Panc1 (cell line): ENCODE results near the gene PRM2. TPM values are rescaled to one million over a fixed set of nuclear protein-coding genes. Genes with fewer than 3 reads are reported as not detected.

Experiments
- ATAC-seq: fragments of 200-7000 bp; cut with Tn5 transposase; 2 replicates; pipeline ENCODE4 v1.9.1; 2020; ENCODE audit warnings: mild to moderate bottlenecking, moderate library complexity
- BruUV-seq: library from RNA; stranded (reverse); fragments of 400-500 nt; replicated peaks from 2 replicates; lab custom pipeline; 2021; lab: Mats Ljungman, UMichigan
- CTCF ChIA-PET: fragments of 300-600 bp; sonication (Branson Sonifier 250); formaldehyde crosslinking; loops from one replicate; lab custom pipeline; 2022; ENCODE audit warnings: antibody characterized with exemption; lab: Charles Lee
- POLR2A ChIA-PET: fragments of 300-600 bp; sonication (Branson Sonifier 250); formaldehyde crosslinking; loops from one replicate; lab custom pipeline; 2022; ENCODE audit warnings: antibody characterized with exemption; lab: Charles Lee
- DNase-seq: peaks from one replicate; pipeline ENCODE4 v3.0.0-alpha.2; 2010; ENCODE audit warnings: low read depth, low spot score
- H3K27ac ChIP-seq: 2 replicates; pipeline ENCODE4 v1.5.1; 2011; ENCODE audit warnings: mild to moderate bottlenecking, low read length, inconsistent platforms
- H3K27me3 ChIP-seq: fragments of 200-500 bp; sonication (Bioruptor generic); 2 replicates; pipeline ENCODE4 v1.6.0; 2014; ENCODE audit warnings: low read length, inconsistent platforms; ENCODE audit not compliant: control insufficient read depth, insufficient read depth
- H3K36me3 ChIP-seq: fragments of 200-500 bp; sonication (Bioruptor generic); 2 replicates; pipeline ENCODE4 v1.5.1; 2014; ENCODE audit warnings: inconsistent platforms, mild to moderate bottlenecking, low read length, moderate library complexity; ENCODE audit not compliant: control insufficient read depth, insufficient read depth
- H3K4me1 ChIP-seq: 2 replicates; pipeline ENCODE4 v1.5.1; 2011; ENCODE audit warnings: inconsistent platforms, mild to moderate bottlenecking, low read length, moderate library complexity; ENCODE audit not compliant: control insufficient read depth, insufficient read depth
- H3K4me3 ChIP-seq, 2 experiments: 2 replicates each; pipeline ENCODE4 v1.5.1; 2011 to 2012; ENCODE audit warnings: low read depth in 2 of 2, low read length in 2 of 2, mild to moderate bottlenecking in 2 of 2, inconsistent platforms in 1 of 2, moderate library complexity in 1 of 2
- H3K9me3 ChIP-seq: fragments of 200-500 bp; sonication (Bioruptor generic); 2 replicates; pipeline ENCODE4 v1.5.1; 2014; ENCODE audit warnings: low read depth, mild to moderate bottlenecking, inconsistent platforms, low read length, moderate library complexity; ENCODE audit not compliant: control insufficient read depth, insufficient read depth
- POLR2AphosphoS5 ChIP-seq: IDR thresholded peaks from 2 replicates; pipeline ENCODE4 v1.6.1; 2012; ENCODE audit warnings: mild to moderate bottlenecking, low read depth, low read length, moderate library complexity
- SIN3A ChIP-seq: IDR thresholded peaks from 2 replicates; pipeline ENCODE4 v1.6.1; 2012; ENCODE audit warnings: low read depth, mild to moderate bottlenecking, low read length, moderate library complexity, borderline replicate concordance; ENCODE audit not compliant: insufficient read depth
- TCF7L2 ChIP-seq: IDR thresholded peaks from 2 replicates; pipeline ENCODE4 v1.6.1; 2011; ENCODE audit warnings: mild to moderate bottlenecking, low read depth, low read length, inconsistent platforms
- in situ Hi-C: cut with HindIII; loops from 2 replicates; pipeline ENCODE4 v1.10.0; 2016; ENCODE audit warnings: low sequenced_read_pairs, low pct_unique_long_range_greater_than_20kb
- intact Hi-C: fragments of 100-400 bp; cut with micrococcal nuclease; formaldehyde crosslinking; loops from one replicate; pipeline ENCODE4 v1.10.0; 2022; ENCODE audit not compliant: unreplicated experiment
- total RNA-seq: library from RNA; stranded (reverse); gene quantifications from one replicate; pipeline ENCODE4 v1.2.1, GENCODE V29; 2021; ENCODE audit not compliant: unreplicated experiment
- TF ChIP-seq, protein P1 (sequence below), 2 experiments: IDR thresholded peaks; 2 replicates each; pipeline ENCODE4 v1.6.1; 2011 to 2012; ENCODE audit warnings: low read depth in 2 of 2, control low read depth in 1 of 2, low read length in 1 of 2, mild to moderate bottlenecking in 1 of 2, moderate library complexity in 1 of 2; ENCODE audit not compliant: insufficient read depth in 1 of 2
- TF ChIP-seq, protein P2 (sequence below): fragments of 450-650 bp; IDR thresholded peaks from 2 replicates; pipeline ENCODE4 v1.5.1; 2017; ENCODE audit warnings: mild to moderate bottlenecking

The PRM2 gene
- total RNA-seq, 1 experiment from 2014 or later, result not detected

DNA sequence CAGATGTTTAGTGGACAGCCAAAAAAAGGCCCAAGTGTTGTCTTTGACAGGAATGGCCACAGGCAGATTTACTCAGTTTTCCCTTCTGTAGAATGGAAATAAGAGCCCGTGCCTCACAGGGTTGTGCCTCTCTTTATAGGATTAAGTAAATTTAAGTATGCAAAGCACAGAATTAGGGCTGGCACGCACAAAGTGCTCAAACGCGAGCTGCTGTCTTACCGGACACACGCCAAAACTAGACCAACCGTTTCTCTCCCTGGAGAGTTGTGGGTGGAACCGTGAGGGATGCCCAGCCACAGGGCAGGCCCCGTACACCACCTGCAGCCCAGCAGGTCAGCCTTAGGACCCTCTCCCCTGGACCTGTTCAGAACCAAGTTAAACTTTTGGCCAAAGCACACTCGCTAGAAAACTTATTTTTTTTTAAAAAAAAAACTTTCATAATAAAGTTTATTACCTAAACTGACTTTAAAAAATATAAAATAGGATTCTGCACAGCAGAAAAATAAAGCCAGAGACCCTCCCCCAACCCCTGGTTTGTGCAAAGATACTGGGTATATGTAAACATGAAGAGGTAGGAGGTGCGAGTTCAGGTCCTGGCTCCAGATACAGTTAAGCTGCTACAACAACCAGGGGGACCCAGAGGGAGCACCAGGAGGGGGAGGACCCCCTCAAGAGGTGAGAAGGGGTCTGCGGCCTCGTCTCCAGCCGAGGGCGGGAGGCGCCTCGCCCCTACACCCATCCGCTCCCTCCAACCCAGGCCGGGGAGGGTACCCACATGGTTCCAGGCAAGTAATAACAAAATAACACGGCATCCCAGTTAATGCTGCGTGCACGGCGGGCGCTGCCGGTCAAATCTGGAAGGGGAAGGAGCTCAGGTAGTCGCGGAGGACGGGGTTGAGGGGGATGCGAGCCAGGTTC lies 22.0 kb downstream of the PRM2 start:
- Histone ChIP-seq H3K27ac (peak overlapping the region; percentile 54; the same call in 1 of the 2 replicates), H3K4me1 (peaks cover 14% of the 10 kb centered on the region), H3K4me3 (peak overlapping the region; percentile 66 to 70), H3K9me3 (no peaks in the 10 kb centered on the region), H3K36me3 (no peaks in the 10 kb centered on the region), H3K27me3 (no peaks in the 10 kb centered on the region)
- TF ChIP-seq, protein P1, sequence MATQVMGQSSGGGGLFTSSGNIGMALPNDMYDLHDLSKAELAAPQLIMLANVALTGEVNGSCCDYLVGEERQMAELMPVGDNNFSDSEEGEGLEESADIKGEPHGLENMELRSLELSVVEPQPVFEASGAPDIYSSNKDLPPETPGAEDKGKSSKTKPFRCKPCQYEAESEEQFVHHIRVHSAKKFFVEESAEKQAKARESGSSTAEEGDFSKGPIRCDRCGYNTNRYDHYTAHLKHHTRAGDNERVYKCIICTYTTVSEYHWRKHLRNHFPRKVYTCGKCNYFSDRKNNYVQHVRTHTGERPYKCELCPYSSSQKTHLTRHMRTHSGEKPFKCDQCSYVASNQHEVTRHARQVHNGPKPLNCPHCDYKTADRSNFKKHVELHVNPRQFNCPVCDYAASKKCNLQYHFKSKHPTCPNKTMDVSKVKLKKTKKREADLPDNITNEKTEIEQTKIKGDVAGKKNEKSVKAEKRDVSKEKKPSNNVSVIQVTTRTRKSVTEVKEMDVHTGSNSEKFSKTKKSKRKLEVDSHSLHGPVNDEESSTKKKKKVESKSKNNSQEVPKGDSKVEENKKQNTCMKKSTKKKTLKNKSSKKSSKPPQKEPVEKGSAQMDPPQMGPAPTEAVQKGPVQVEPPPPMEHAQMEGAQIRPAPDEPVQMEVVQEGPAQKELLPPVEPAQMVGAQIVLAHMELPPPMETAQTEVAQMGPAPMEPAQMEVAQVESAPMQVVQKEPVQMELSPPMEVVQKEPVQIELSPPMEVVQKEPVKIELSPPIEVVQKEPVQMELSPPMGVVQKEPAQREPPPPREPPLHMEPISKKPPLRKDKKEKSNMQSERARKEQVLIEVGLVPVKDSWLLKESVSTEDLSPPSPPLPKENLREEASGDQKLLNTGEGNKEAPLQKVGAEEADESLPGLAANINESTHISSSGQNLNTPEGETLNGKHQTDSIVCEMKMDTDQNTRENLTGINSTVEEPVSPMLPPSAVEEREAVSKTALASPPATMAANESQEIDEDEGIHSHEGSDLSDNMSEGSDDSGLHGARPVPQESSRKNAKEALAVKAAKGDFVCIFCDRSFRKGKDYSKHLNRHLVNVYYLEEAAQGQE (IDR thresholded peaks at IDR 0.05; ENCODE audit: insufficient read depth in 1 of 2, low read depth in 2 of 2, low read length in 1 of 2), result no peak
- TF ChIP-seq TCF7L2, result no peak
- TF ChIP-seq SIN3A, result no peak
- no peak for TF ChIP-seq POLR2AphosphoS5
- TF ChIP-seq, protein P2, sequence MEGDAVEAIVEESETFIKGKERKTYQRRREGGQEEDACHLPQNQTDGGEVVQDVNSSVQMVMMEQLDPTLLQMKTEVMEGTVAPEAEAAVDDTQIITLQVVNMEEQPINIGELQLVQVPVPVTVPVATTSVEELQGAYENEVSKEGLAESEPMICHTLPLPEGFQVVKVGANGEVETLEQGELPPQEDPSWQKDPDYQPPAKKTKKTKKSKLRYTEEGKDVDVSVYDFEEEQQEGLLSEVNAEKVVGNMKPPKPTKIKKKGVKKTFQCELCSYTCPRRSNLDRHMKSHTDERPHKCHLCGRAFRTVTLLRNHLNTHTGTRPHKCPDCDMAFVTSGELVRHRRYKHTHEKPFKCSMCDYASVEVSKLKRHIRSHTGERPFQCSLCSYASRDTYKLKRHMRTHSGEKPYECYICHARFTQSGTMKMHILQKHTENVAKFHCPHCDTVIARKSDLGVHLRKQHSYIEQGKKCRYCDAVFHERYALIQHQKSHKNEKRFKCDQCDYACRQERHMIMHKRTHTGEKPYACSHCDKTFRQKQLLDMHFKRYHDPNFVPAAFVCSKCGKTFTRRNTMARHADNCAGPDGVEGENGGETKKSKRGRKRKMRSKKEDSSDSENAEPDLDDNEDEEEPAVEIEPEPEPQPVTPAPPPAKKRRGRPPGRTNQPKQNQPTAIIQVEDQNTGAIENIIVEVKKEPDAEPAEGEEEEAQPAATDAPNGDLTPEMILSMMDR, result no peak
- BruUV-seq, result TSS peak; percentile 88
- intact Hi-C loops, result no loop called here
- DNase-seq (no peak), ATAC-seq (no peak)
- in situ Hi-C loops, result no loop called here
- POLR2A ChIA-PET, result interaction anchor here (0.6 kb wide), 3 partner anchors 65 to 283 kb away, joined by 3 to 6 read pairs (median 4); no protein-coding TSS in a partner anchor
- CTCF ChIA-PET, result interaction anchor here (0.6 to 1.4 kb wide), 3 partner anchors 40 to 289 kb away, joined by 3 to 5 read pairs (median 4); no protein-coding TSS in a partner anchor

DNA sequence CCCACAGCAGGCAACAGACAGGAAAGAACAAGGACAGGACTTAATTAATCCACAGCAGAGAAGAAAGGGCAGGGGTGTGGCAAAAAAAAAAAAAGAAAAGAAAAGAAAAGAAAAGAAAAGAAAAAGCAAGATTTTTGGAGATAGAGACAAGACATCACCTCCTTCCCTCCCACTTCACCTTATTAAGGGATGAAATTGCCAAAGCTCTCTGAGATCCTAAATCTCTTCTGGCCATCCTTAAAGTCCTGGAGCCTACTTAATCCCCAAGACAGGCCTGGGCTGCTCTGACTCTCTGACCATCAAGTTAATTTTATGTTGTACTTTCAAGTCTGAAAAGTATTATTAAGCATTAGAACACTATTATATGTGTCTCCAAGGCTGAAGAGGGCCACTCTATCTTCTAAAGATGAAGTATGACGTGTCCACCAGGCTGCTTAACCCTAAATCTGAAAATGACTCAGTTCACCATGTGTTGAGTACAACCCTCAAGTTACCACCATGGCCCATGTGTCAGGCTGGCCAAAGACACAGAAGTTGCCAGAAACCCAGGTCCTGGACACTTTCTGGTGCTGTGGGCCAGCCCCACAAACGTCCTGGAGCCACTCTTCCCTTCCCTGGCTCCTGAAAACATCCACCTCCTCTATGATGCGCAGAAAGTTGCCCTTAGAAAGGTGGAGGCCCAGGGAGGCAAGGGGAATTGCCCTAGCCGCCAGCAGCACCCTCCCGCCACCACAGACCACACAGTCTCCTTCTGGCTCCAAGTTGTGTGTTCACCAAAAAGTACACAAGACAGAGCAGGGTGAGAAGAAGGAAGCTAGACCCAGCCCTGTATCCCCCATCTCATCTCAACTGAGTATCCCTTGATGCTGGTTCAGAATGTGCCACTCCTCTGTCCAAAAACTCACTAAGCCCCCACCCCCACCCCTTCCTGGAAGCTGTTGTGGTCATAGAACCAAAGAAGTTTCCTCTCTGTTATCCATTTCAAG lies 23.0 kb downstream of the PRM2 start:
- TF ChIP-seq TCF7L2 (no peak), POLR2AphosphoS5 (no peak), SIN3A (no peak)
- TF ChIP-seq, protein P1 (IDR thresholded peaks at IDR 0.05; ENCODE audit: insufficient read depth in 1 of 2, low read depth in 2 of 2, low read length in 1 of 2), result no peak
- TF ChIP-seq, protein P2, result no peak
- H3K4me3 ChIP-seq, result peak overlapping the region in 1 of 2 experiments; percentile 66; a peak in 2 of 4 replicates
- POLR2A ChIA-PET, result no interaction called here
- in situ Hi-C loops, result no loop called here
- intact Hi-C loops, result no loop called here
- DNase-seq (no peak), ATAC-seq (no peak)
- H3K27me3 ChIP-seq, result no peaks in the 10 kb centered on the region
- H3K27ac ChIP-seq, result no peak overlapping the region
- H3K9me3 ChIP-seq, result no peaks in the 10 kb centered on the region
- no TSS peak for BruUV-seq
- CTCF ChIA-PET, result no interaction called here
- peaks cover 8% of the 10 kb centered on the region; the same call in 1 of the 2 replicates for H3K4me1 ChIP-seq
- H3K36me3 ChIP-seq, result no peaks in the 10 kb centered on the region
